PC-9 (cell line): ENCODE results near the gene VKORC1. TPM values are rescaled to one million over a fixed set of nuclear protein-coding genes. Genes with fewer than 3 reads are reported as not detected.

ENCODE experiments used
- BruUV-seq: library from RNA; stranded (reverse); fragments of 400-500 nt; replicated peaks from 2 replicates; lab custom pipeline; 2021; lab: Mats Ljungman, UMichigan
- CTCF ChIA-PET: fragments of 300-600 bp; sonication (Branson Sonifier 250); formaldehyde crosslinking; loops from one replicate; lab custom pipeline; 2022; ENCODE audit warnings: antibody characterized with exemption; lab: Charles Lee
- POLR2A ChIA-PET: fragments of 300-600 bp; sonication (Branson Sonifier 250); formaldehyde crosslinking; loops from one replicate; lab custom pipeline; 2022; ENCODE audit warnings: antibody characterized with exemption; ENCODE audit not compliant: unreplicated experiment; lab: Charles Lee
- DNase-seq, 2 experiments: peaks; one replicate each; pipeline versions ENCODE4 v3.0.0 to v3.0.0-alpha.2; 2015 to 2022; ENCODE audit warnings: mixed read lengths in 1 of 2
- H2AFZ ChIP-seq: fragments of 200-600 bp; sonication (generic); 2 replicates; pipeline ENCODE4 v1.8.1; 2017; ENCODE audit warnings: antibody characterized with exemption
- H3F3A ChIP-seq: fragments of 200-600 bp; sonication (generic); 2 replicates; pipeline ENCODE4 v1.8.1; 2017; ENCODE audit warnings: antibody characterized with exemption, mild to moderate bottlenecking, low read depth; ENCODE audit not compliant: insufficient read depth
- H3K27ac ChIP-seq: fragments of 200-600 bp; sonication (generic); 2 replicates; pipeline ENCODE4 v1.6.1; 2016; ENCODE audit warnings: mixed run types
- H3K27me3 ChIP-seq: fragments of 200-600 bp; sonication (generic); 2 replicates; pipeline ENCODE4 v1.6.1; 2016; ENCODE audit warnings: low read depth, mixed run types; ENCODE audit not compliant: insufficient read depth
- H3K36me3 ChIP-seq: fragments of 200-600 bp; sonication (generic); 2 replicates; pipeline ENCODE4 v1.6.1; 2016; ENCODE audit warnings: low read depth, mixed run types
- H3K4me1 ChIP-seq: fragments of 200-600 bp; sonication (generic); replicated peaks from 2 replicates; pipeline ENCODE4 v1.6.1; 2016; ENCODE audit warnings: mixed run types; ENCODE audit not compliant: insufficient read depth
- H3K4me2 ChIP-seq: fragments of 200-600 bp; sonication (generic); 2 replicates; pipeline ENCODE4 v1.6.1; 2017; ENCODE audit warnings: mixed run types
- H3K4me3 ChIP-seq: fragments of 200-600 bp; sonication (generic); 2 replicates; pipeline ENCODE4 v1.6.1; 2016; ENCODE audit warnings: mixed run types
- H3K79me2 ChIP-seq: fragments of 200-600 bp; sonication (generic); 2 replicates; pipeline ENCODE4 v1.6.1; 2017; ENCODE audit warnings: low read depth, mixed run types
- H3K9me2 ChIP-seq: fragments of 200-600 bp; sonication (generic); 2 replicates; pipeline ENCODE4 v1.8.1; 2017; ENCODE audit warnings: mild to moderate bottlenecking; ENCODE audit not compliant: insufficient read depth
- H3K9me3 ChIP-seq: fragments of 200-600 bp; sonication (generic); 2 replicates; pipeline ENCODE4 v1.8.1; 2016; ENCODE audit warnings: low read depth; ENCODE audit not compliant: insufficient read depth
- H4K20me1 ChIP-seq: fragments of 200-600 bp; sonication (generic); 2 replicates; pipeline ENCODE4 v1.8.1; 2017; ENCODE audit not compliant: insufficient read depth
- EZH2 ChIP-seq: fragments of 200-600 bp; sonication (generic); IDR thresholded peaks from 2 replicates; pipeline ENCODE4 v1.8.0; 2017; ENCODE audit warnings: antibody characterized with exemption, low read depth
- intact Hi-C: fragments of 100-400 bp; cut with micrococcal nuclease; formaldehyde crosslinking; loops from one replicate; pipeline ENCODE4 v1.10.0; 2022; ENCODE audit not compliant: unreplicated experiment
- total RNA-seq: library from RNA; stranded (reverse); gene quantifications from 2 replicates; pipeline ENCODE4 v1.2.3, GENCODE V29; 2021
- TF ChIP-seq, protein P1 (sequence below): fragments of 200-600 bp; sonication (generic); conservative IDR thresholded peaks from 2 replicates; pipeline ENCODE4 v1.6.1; 2017; ENCODE audit warnings: mixed run types, antibody characterized with exemption, mild to moderate bottlenecking, moderate library complexity

VKORC1 gene
- total RNA-seq, 1 experiment from 2014 or later: 46.0 TPM

DNA sequence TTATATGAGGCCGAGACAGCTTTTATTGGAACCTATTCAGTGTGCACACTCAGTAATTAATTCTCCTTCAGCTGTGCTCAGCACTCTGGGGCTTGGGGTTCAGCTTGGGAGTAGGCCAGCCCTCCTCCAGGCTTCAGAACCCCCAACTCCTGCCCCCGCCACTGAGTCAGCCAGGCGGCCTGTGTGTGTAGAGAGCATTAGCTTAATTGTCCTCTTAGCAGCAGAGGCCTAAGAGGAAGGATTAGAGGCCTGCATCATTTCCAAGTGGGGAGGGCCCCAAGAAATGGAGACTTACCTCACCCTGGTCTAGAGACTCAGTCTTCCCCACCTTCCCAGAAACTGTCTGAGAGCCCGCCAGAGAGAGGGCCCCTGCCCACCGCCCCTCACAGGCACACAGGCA, 6.6 kb downstream of the VKORC1 start:
- no peaks in the 10 kb centered on the region for H3K9me2 ChIP-seq

DNA sequence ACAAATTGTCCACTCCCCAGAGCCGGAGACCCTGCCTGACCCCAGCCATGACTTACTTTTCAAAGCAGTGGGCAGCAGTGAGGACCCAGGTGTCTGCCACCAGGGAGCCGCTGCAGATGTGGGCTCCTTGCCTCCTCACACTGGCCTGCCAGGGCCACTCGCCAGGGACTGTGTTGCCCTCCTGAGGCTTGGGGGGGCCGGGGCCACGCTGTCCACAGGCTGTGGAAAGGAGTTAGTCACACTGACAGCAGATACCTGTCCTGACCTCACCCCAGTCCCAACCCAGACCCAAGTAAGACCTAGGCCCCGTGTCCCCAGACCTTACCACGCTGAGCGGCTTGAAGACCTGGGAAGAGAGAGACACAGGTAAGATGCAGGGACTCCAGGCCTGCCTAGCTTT, 7.1 kb downstream of the VKORC1 start:
- no peaks in the 10 kb centered on the region for H3K9me2 ChIP-seq
- no peak overlapping the region for H3K4me2 ChIP-seq
- ChIA-PET POLR2A (interaction anchor here (0.6 kb wide), 1 partner anchor 34 kb away, joined by 5 read pairs; no protein-coding TSS in a partner anchor), CTCF (no interaction called here)
- H3K27me3 ChIP-seq: no peaks in the 10 kb centered on the region
- no peak for DNase-seq
- 0 out of 2 replicates have a peak, but pooled peaks cover 4% of the 10 kb centered on the region for H4K20me1 ChIP-seq
- no peaks in the 10 kb centered on the region for H3K36me3 ChIP-seq
- H3K9me3 ChIP-seq: no peaks in the 10 kb centered on the region
- BruUV-seq: no TSS peak
- H3K27ac ChIP-seq: no peak overlapping the region
- TF ChIP-seq, protein P1, sequence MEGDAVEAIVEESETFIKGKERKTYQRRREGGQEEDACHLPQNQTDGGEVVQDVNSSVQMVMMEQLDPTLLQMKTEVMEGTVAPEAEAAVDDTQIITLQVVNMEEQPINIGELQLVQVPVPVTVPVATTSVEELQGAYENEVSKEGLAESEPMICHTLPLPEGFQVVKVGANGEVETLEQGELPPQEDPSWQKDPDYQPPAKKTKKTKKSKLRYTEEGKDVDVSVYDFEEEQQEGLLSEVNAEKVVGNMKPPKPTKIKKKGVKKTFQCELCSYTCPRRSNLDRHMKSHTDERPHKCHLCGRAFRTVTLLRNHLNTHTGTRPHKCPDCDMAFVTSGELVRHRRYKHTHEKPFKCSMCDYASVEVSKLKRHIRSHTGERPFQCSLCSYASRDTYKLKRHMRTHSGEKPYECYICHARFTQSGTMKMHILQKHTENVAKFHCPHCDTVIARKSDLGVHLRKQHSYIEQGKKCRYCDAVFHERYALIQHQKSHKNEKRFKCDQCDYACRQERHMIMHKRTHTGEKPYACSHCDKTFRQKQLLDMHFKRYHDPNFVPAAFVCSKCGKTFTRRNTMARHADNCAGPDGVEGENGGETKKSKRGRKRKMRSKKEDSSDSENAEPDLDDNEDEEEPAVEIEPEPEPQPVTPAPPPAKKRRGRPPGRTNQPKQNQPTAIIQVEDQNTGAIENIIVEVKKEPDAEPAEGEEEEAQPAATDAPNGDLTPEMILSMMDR: no peak
- no peak for TF ChIP-seq EZH2
- no peak overlapping the region for H2AFZ ChIP-seq
- intact Hi-C loops: no loop called here
- no peaks in the 10 kb centered on the region for H3K79me2 ChIP-seq
- H3F3A ChIP-seq: peaks cover 3% of the 10 kb centered on the region; the same call in 1 of the 2 replicates
- no peak overlapping the region for H3K4me3 ChIP-seq
- H3K4me1 ChIP-seq: no peaks in the 10 kb centered on the region

More for the DNA sequence above, 6.6 kb downstream of the VKORC1 start:
- no peak overlapping the region for H2AFZ ChIP-seq
- DNase-seq: no peak
- H3K27ac ChIP-seq: no peak overlapping the region
- no peaks in the 10 kb centered on the region for H3K79me2 ChIP-seq
- H3K27me3 ChIP-seq: no peaks in the 10 kb centered on the region
- CTCF ChIA-PET: no interaction called here
- H3F3A ChIP-seq: no peaks in the 10 kb centered on the region
- POLR2A ChIA-PET: interaction anchor here (0.6 kb wide), 1 partner anchor 34 kb away, joined by 5 read pairs; no protein-coding TSS in a partner anchor
- BruUV-seq: no TSS peak
- H4K20me1 ChIP-seq: no peaks in the 10 kb centered on the region
- no peaks in the 10 kb centered on the region for H3K36me3 ChIP-seq
- TF ChIP-seq EZH2: no peak
- TF ChIP-seq, protein P1: no peak
- H3K4me3 ChIP-seq: no peak overlapping the region
- H3K4me2 ChIP-seq: no peak overlapping the region
- intact Hi-C loops: no loop called here
- H3K4me1 ChIP-seq: no peaks in the 10 kb centered on the region
- no peaks in the 10 kb centered on the region for H3K9me3 ChIP-seq

DNA sequence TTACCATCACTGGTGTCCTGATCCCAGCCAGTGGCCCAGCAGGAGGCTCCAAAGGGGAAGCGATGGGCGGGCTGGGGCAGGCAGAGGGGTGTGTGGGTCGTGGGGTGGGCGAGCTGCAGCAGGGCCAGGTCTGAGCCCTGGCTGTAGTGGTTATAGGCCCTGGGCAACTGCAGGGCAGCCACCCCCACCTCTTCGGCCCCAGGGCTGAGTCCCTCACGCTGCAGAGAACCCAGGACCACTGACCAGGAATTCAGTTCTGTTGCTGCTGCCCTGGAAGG, 8.0 kb downstream of the VKORC1 start:
- no peak for DNase-seq
- no peaks in the 10 kb centered on the region for H3K79me2 ChIP-seq
- H3K27ac ChIP-seq: no peak overlapping the region
- H2AFZ ChIP-seq: no peak overlapping the region
- ChIA-PET CTCF (no interaction called here), POLR2A (interaction anchor here (0.6 to 0.7 kb wide), 2 partner anchors 11 to 373 kb away, joined by 8 to 9 read pairs; no protein-coding TSS in a partner anchor)
- H3K27me3 ChIP-seq: no peaks in the 10 kb centered on the region
- no peak overlapping the region for H3K4me3 ChIP-seq
- H3K36me3 ChIP-seq: no peaks in the 10 kb centered on the region
- no TSS peak for BruUV-seq
- peaks cover 11% of the 10 kb centered on the region; the same call in 1 of the 2 replicates for H3F3A ChIP-seq
- intact Hi-C loops: no loop called here
- peaks cover 12% of the 10 kb centered on the region; the same call in 1 of the 2 replicates for H4K20me1 ChIP-seq
- no peak overlapping the region for H3K4me2 ChIP-seq
- no peaks in the 10 kb centered on the region for H3K9me3 ChIP-seq
- H3K9me2 ChIP-seq: no peaks in the 10 kb centered on the region
- no peak for TF ChIP-seq EZH2
- no peaks in the 10 kb centered on the region for H3K4me1 ChIP-seq
